GM23248 (cell line): ENCODE results near the gene STX8. TPM values are rescaled to one million over a fixed set of nuclear protein-coding genes. Genes with fewer than 3 reads are reported as not detected.
A peak's percentile ranks its signal among the peaks of the same experiment; 100 is the strongest.

ENCODE experiments used
- DNase-seq: peaks from one replicate; pipeline ENCODE4 v3.0.0-alpha.2; 2015
- H2AFZ ChIP-seq: fragments of 200-600 bp; sonication (generic); 2 replicates; pipeline ENCODE4 v1.6.1; 2016; ENCODE audit warnings: antibody characterized with exemption
- H3F3A ChIP-seq: fragments of 200-600 bp; sonication (generic); 2 replicates; pipeline ENCODE4 v1.6.1; 2016; ENCODE audit warnings: mild to moderate bottlenecking, antibody characterized with exemption, mixed run types; ENCODE audit not compliant: insufficient read depth
- H3K27ac ChIP-seq: fragments of 200-600 bp; sonication (generic); 2 replicates; pipeline ENCODE4 v1.5.1; 2016; ENCODE audit warnings: mild to moderate bottlenecking
- H3K27me3 ChIP-seq: fragments of 200-600 bp; sonication (generic); replicated peaks from 2 replicates; pipeline ENCODE4 v1.6.1; 2016; ENCODE audit warnings: mild to moderate bottlenecking; ENCODE audit not compliant: insufficient read depth
- H3K36me3 ChIP-seq: fragments of 200-600 bp; sonication (generic); 2 replicates; pipeline ENCODE4 v1.6.1; 2016; ENCODE audit warnings: low read depth, mild to moderate bottlenecking
- H3K4me1 ChIP-seq: fragments of 200-600 bp; sonication (generic); 2 replicates; pipeline ENCODE4 v1.6.1; 2016; ENCODE audit warnings: mild to moderate bottlenecking; ENCODE audit not compliant: insufficient read depth
- H3K4me2 ChIP-seq: fragments of 200-600 bp; sonication (generic); one replicate; pipeline ENCODE4 v1.6.1; 2016; ENCODE audit warnings: mild to moderate bottlenecking; ENCODE audit not compliant: unreplicated experiment
- H3K4me3 ChIP-seq: fragments of 200-600 bp; sonication (generic); 2 replicates; pipeline ENCODE4 v1.5.1; 2016; ENCODE audit warnings: mild to moderate bottlenecking
- H3K79me2 ChIP-seq: fragments of 200-600 bp; sonication (generic); 2 replicates; pipeline ENCODE4 v1.6.1; 2016; ENCODE audit warnings: mild to moderate bottlenecking; ENCODE audit not compliant: insufficient read depth
- H3K9ac ChIP-seq: fragments of 200-600 bp; sonication (generic); 2 replicates; pipeline ENCODE4 v1.6.1; 2016; ENCODE audit warnings: mild to moderate bottlenecking
- H3K9me2 ChIP-seq: fragments of 200-600 bp; sonication (generic); 2 replicates; pipeline ENCODE4 v1.6.1; 2016; ENCODE audit warnings: mixed run types, mild to moderate bottlenecking, moderate library complexity; ENCODE audit not compliant: insufficient read depth
- H3K9me3 ChIP-seq: fragments of 200-600 bp; sonication (generic); one replicate; pipeline ENCODE4 v1.6.1; 2017; ENCODE audit warnings: low read depth
- H4K20me1 ChIP-seq: fragments of 200-600 bp; sonication (generic); 2 replicates; pipeline ENCODE4 v1.6.0; 2016; ENCODE audit not compliant: insufficient read depth
- EZH2 ChIP-seq: fragments of 200-600 bp; sonication (generic); IDR thresholded peaks from 2 replicates; pipeline ENCODE4 v1.6.1; 2018; ENCODE audit warnings: antibody characterized with exemption, mild to moderate bottlenecking; ENCODE audit not compliant: insufficient read depth, poor library complexity, severe bottlenecking
- EZH2phosphoT487 ChIP-seq: fragments of 200-600 bp; sonication (generic); IDR thresholded peaks from 2 replicates; pipeline ENCODE4 v1.6.1; 2018; ENCODE audit warnings: antibody characterized with exemption, moderate library complexity, mild to moderate bottlenecking, low read depth; ENCODE audit not compliant: insufficient read depth
- WGBS, 2 experiments: methylation state at CpG; one replicate each; pipeline ENCODE4 v1.1.6; 2015 to 2017; ENCODE audit warnings: low lambda C conversion rate in 2 of 2, low coverage in 1 of 2; ENCODE audit errors: missing lambda C conversion rate in 2 of 2; 5-methylcytosine and 5-hydroxymethylcytosine counted together
- in situ Hi-C: fragments of 300-500 bp; cut with MboI; formaldehyde crosslinking; loops from 2 replicates; pipeline ENCODE4 v1.15.0; 2020
- polyA plus RNA-seq: library from polyadenylated mRNA; unstranded; fragments of >200 nt; fragmentation: Nextera tagmentation; extraction: Ambion mirVana; gene quantifications from 2 replicates; pipeline ENCODE4 v1.2.1, GENCODE V29; 2016
- total RNA-seq: library from RNA; depleted of rRNA; stranded (reverse); fragments of >200 nt; shearing (Covaris generic); gene quantifications from 2 replicates; pipeline ENCODE4 v1.2.3, GENCODE V29; 2014; rRNA removed

Gene STX8
- total RNA-seq (40.7 and 70.8 TPM in 2 replicates), polyA plus RNA-seq (79.6 and 84.3 TPM in 2 replicates)

- no peak for TF ChIP-seq EZH2
- no peak for TF ChIP-seq EZH2phosphoT487
- Histone ChIP-seq H4K20me1 (no peaks in the 10 kb centered on the region), H3K4me3 (peak within 1 kb of the TSS; percentile 93), H3K27ac (0 out of 2 replicates have a peak within 1 kb of the TSS, but pooled peaks have one; percentile 0), H3K4me2 (peak within 1 kb of the TSS; percentile 89), H3K4me1 (no peaks in the 10 kb centered on the region; the same call in 1 of the 2 replicates), H2AFZ (peak within 1 kb of the TSS; percentile 96), H3K27me3 (no peaks in the 10 kb centered on the region), H3F3A (no peaks in the 10 kb centered on the region; the same call in 1 of the 2 replicates), H3K9me3 (no peaks in the 10 kb centered on the region), H3K79me2 (peaks cover 27% of the 10 kb centered on the region), H3K36me3 (no peaks in the 10 kb centered on the region), H3K9ac (peak within 1 kb of the TSS; percentile 85), H3K9me2 (no peaks in the 10 kb centered on the region)
- WGBS, 2 experiments = 1% methylated on average over 42 of the region's 42 CpGs
- in situ Hi-C loops = no loop called here
- peak; percentile 93 for DNase-seq
These were observed at the start of gene STX8 for GRCh38 chr17:9575381-9576101. Gene STX8 (minus strand): TSS chr17:9575820. CDS start chr17:9575808, 12 bp downstream.

GRCh38 chr17:9622961-9623360 lies 47.3 kb upstream of the STX8 start:
- H3K9me2 ChIP-seq = no peaks in the 10 kb centered on the region
- no peak overlapping the region for H2AFZ ChIP-seq
- H3F3A ChIP-seq = no peaks in the 10 kb centered on the region
- H3K4me3 ChIP-seq = no peak overlapping the region
- no peak for TF ChIP-seq EZH2phosphoT487
- no peak for TF ChIP-seq EZH2
- no peaks in the 10 kb centered on the region; the same call in 1 of the 2 replicates for H3K27me3 ChIP-seq
- no peaks in the 10 kb centered on the region for H3K36me3 ChIP-seq
- no peak overlapping the region for H3K4me2 ChIP-seq
- DNase-seq = no peak
- H3K9me3 ChIP-seq = no peaks in the 10 kb centered on the region
- no peak overlapping the region for H3K27ac ChIP-seq
- H3K4me1 ChIP-seq = no peaks in the 10 kb centered on the region
- no peaks in the 10 kb centered on the region for H3K79me2 ChIP-seq
- no peak overlapping the region for H3K9ac ChIP-seq
- H4K20me1 ChIP-seq = no peaks in the 10 kb centered on the region
- in situ Hi-C loops = no loop called here

GRCh38 chr17:9615486-9615885 lies 39.9 kb upstream of the STX8 start:
- H3K79me2 ChIP-seq = no peaks in the 10 kb centered on the region
- 26 to 33% methylated on average over 2 of the region's 2 CpGs for WGBS, 2 experiments

GRCh38 chr17:9612006-9612405 lies 36.4 kb upstream of the STX8 start:
- no peak overlapping the region for H3K4me2 ChIP-seq
- no peaks in the 10 kb centered on the region for H3K9me3 ChIP-seq
- DNase-seq = no peak
- no peaks in the 10 kb centered on the region for H4K20me1 ChIP-seq
- H3K4me3 ChIP-seq = no peak overlapping the region
- H2AFZ ChIP-seq = no peak overlapping the region
- no peaks in the 10 kb centered on the region for H3K4me1 ChIP-seq
- H3K79me2 ChIP-seq = no peaks in the 10 kb centered on the region
- in situ Hi-C loops = no loop called here
- H3K9ac ChIP-seq = no peak overlapping the region
- TF ChIP-seq EZH2phosphoT487 (no peak), EZH2 (no peak)
- no peaks in the 10 kb centered on the region for H3F3A ChIP-seq
- H3K27ac ChIP-seq = no peak overlapping the region
- no peaks in the 10 kb centered on the region for H3K27me3 ChIP-seq
- 45 to 47% methylated on average over 9 of the region's 9 CpGs for WGBS, 2 experiments
- H3K9me2 ChIP-seq = no peaks in the 10 kb centered on the region
- no peaks in the 10 kb centered on the region for H3K36me3 ChIP-seq

More at GRCh38 chr17:9615486-9615885, 39.9 kb upstream of the STX8 start:
- Histone ChIP-seq H3K9me3 (no peaks in the 10 kb centered on the region), H3K36me3 (no peaks in the 10 kb centered on the region), H2AFZ (no peak overlapping the region), H3K27ac (no peak overlapping the region), H3K27me3 (no peaks in the 10 kb centered on the region), H3K4me3 (no peak overlapping the region), H3K9me2 (no peaks in the 10 kb centered on the region), H3K9ac (no peak overlapping the region), H4K20me1 (no peaks in the 10 kb centered on the region), H3K4me2 (no peak overlapping the region), H3K4me1 (no peaks in the 10 kb centered on the region), H3F3A (no peaks in the 10 kb centered on the region)
- no peak for TF ChIP-seq EZH2
- in situ Hi-C loops = no loop called here
- DNase-seq = no peak
